ENCODE data around the gene CP. TPM values are rescaled to one million over a fixed set of nuclear protein-coding genes. Genes with fewer than 3 reads are reported as not detected.

Gene CP
- polyA plus RNA-seq, 3 donors = 0.04 TPM; not detected in 2

- Mint-ChIP-seq H3K36me3 (peaks cover 73 to 82% of the 10 kb centered on the region in 2 donors), H3K4me1 (no peaks in the 10 kb centered on the region), H3K4me3 (no peak overlapping the region), H3K27ac (peak overlapping the region in 1 of 7 donors; percentile 10), H3K27me3 (ENCODE audit: low read depth in 3 of 3) (no peaks in the 10 kb centered on the region), H3K9me3 (no peaks in the 10 kb centered on the region)
- Histone ChIP-seq H2AFZ (ENCODE audit: insufficient read depth, low read depth, low read length, poor library complexity, severe bottlenecking) (no peak overlapping the region), H3K4me2 (replicated peaks; ENCODE audit: extremely low read depth, low read length, poor library complexity, severe bottlenecking) (no peak overlapping the region), H3K36me3 (replicated peaks in 1 of 2; ENCODE audit: control insufficient read depth in 1 of 2, insufficient read depth in 2 of 2, low read length in 2 of 2) (peaks cover 89 to 100% of the 10 kb centered on the region in 2 donors), H3K27ac (ENCODE audit: low read depth in 1 of 2, low read length in 2 of 2) (peak overlapping the region in 1 of 2 donors; percentile 17), H3K9me3 (replicated peaks in 1 of 2; ENCODE audit: control insufficient read depth in 1 of 2, insufficient read depth in 1 of 2, low read length in 2 of 2) (no peaks in the 10 kb centered on the region), H3K4me1 (ENCODE audit: control insufficient read depth in 1 of 2, insufficient read depth in 2 of 2, low read length in 2 of 2) (no peaks in the 10 kb centered on the region), H3K9ac (ENCODE audit: insufficient read depth, low read length, poor library complexity, severe bottlenecking) (no peak overlapping the region), H4K20me1 (ENCODE audit: insufficient read depth, low read length) (no peaks in the 10 kb centered on the region), H3K79me2 (ENCODE audit: insufficient read depth, low read length) (no peaks in the 10 kb centered on the region), H3K4me3 (replicated peaks in 1 of 3; ENCODE audit: low read depth in 2 of 3, low read length in 3 of 3) (no peak overlapping the region), H3K27me3 (ENCODE audit: control insufficient read depth in 2 of 2, insufficient read depth in 2 of 2, low read length in 2 of 2) (no peaks in the 10 kb centered on the region)
- WGBS (ENCODE audit: insufficient coverage) = 93% methylated on average over 2 of the region's 2 CpGs
- intact Hi-C loops (cut with micrococcal nuclease) = no loop called here
- DNase-seq = no peak
- no peak for TF ChIP-seq CTCF (IDR thresholded peaks at IDR 0.05)
These were observed 59.6 kb downstream of the CP start for GRCh38 chr3:149162007-149162406.

- Histone ChIP-seq H3K27me3 (ENCODE audit: control insufficient read depth in 2 of 2, insufficient read depth in 2 of 2, low read length in 2 of 2) (no peaks in the 10 kb centered on the region), H4K20me1 (ENCODE audit: insufficient read depth, low read length) (no peaks in the 10 kb centered on the region), H3K4me1 (ENCODE audit: control insufficient read depth in 1 of 2, insufficient read depth in 2 of 2, low read length in 2 of 2) (no peaks in the 10 kb centered on the region), H3K9ac (ENCODE audit: insufficient read depth, low read length, poor library complexity, severe bottlenecking) (no peak overlapping the region), H3K36me3 (replicated peaks in 1 of 2; ENCODE audit: control insufficient read depth in 1 of 2, insufficient read depth in 2 of 2, low read length in 2 of 2) (peaks cover 87 to 100% of the 10 kb centered on the region in 2 donors), H3K9me3 (replicated peaks in 1 of 2; ENCODE audit: control insufficient read depth in 1 of 2, insufficient read depth in 1 of 2, low read length in 2 of 2) (no peaks in the 10 kb centered on the region), H3K4me3 (replicated peaks in 1 of 3; ENCODE audit: low read depth in 2 of 3, low read length in 3 of 3) (no peak overlapping the region), H2AFZ (ENCODE audit: insufficient read depth, low read depth, low read length, poor library complexity, severe bottlenecking) (no peak overlapping the region), H3K4me2 (replicated peaks; ENCODE audit: extremely low read depth, low read length, poor library complexity, severe bottlenecking) (no peak overlapping the region), H3K27ac (ENCODE audit: low read depth in 1 of 2, low read length in 2 of 2) (peak overlapping the region in 1 of 2 donors; percentile 15), H3K79me2 (ENCODE audit: insufficient read depth, low read length) (no peaks in the 10 kb centered on the region)
- H3K4me1 Mint-ChIP-seq = no peaks in the 10 kb centered on the region
- WGBS (ENCODE audit: insufficient coverage) = no CpG with 5 or more reads among the region's 4 CpGs
- no peak for DNase-seq
- H3K4me3 Mint-ChIP-seq = no peak overlapping the region
- H3K36me3 Mint-ChIP-seq = peaks cover 77 to 87% of the 10 kb centered on the region in 2 donors
- no peak for TF ChIP-seq CTCF (IDR thresholded peaks at IDR 0.05)
- intact Hi-C loops (cut with micrococcal nuclease) = no loop called here
- no peaks in the 10 kb centered on the region for H3K27me3 Mint-ChIP-seq (ENCODE audit: low read depth in 3 of 3)
- no peak overlapping the region for H3K27ac Mint-ChIP-seq
- no peaks in the 10 kb centered on the region for H3K9me3 Mint-ChIP-seq
These were observed 60.8 kb downstream of the CP start for GRCh38 chr3:149160754-149161300.

All from CD14-positive monocyte (primary cell).